Stimulated activated CD4-positive, alpha-beta T cell treated with anti-CD3 and anti-CD28 coated beads, Interleukin-1b, Interleukin-23, amount 100 ng/mL, for 4 hours (primary cell): ENCODE results near the gene RNF20.
"Not testable (repeated sequence)": the region's sequence is repeated elsewhere in the genome, so short reads cannot be mapped to it uniquely, and the experiment has no call there.

Experiments used
- DNase-seq, 2 donors: peaks; one replicate each; pipeline ENCODE4 v3.0.0-alpha.2; 2020; ENCODE audit warnings: low read depth in 2 of 2

The RNF20 gene

GRCh38 chr9:101536938-101537337, 3.3 kb downstream of the RNF20 start:
- DNase-seq, result no peak

- DNase-seq, result no peak
Measured at GRCh38 chr9:101540069-101540468, 6.4 kb downstream of the RNF20 start.

GRCh38 chr9:101543098-101543735, 9.6 kb downstream of the RNF20 start:
- no peak for DNase-seq

- not testable (repeated sequence) for DNase-seq
Measured at GRCh38 chr9:101549472-101550098, 15.9 kb downstream of the RNF20 start.

GRCh38 chr9:101561740-101562139, 28.1 kb downstream of the RNF20 start:
- DNase-seq, result no peak

- DNase-seq, result no peak
Measured at GRCh38 chr9:101562966-101563365, 29.3 kb downstream of the RNF20 start.

GRCh38 chr9:101564252-101564651, 30.6 kb downstream of the RNF20 start:
- no peak for DNase-seq

- no peak for DNase-seq
Measured at GRCh38 chr9:101566904-101567724, 33.5 kb downstream of the RNF20 start.

- DNase-seq, result no peak
Measured at GRCh38 chr9:101567725-101568350, 34.2 kb downstream of the RNF20 start.

GRCh38 chr9:101569741-101570501, 36.3 kb downstream of the RNF20 start:
- no peak for DNase-seq

- DNase-seq, result no peak
Measured at GRCh38 chr9:101571114-101571513, 37.5 kb downstream of the RNF20 start.

- no peak for DNase-seq
Measured at GRCh38 chr9:101572316-101572715, 38.7 kb downstream of the RNF20 start.

GRCh38 chr9:101574731-101575333, 41.2 kb downstream of the RNF20 start:
- no peak for DNase-seq

- no peak for DNase-seq
Measured at GRCh38 chr9:101578378-101578777, 44.7 kb downstream of the RNF20 start.

GRCh38 chr9:101579711-101580545, 46.3 kb downstream of the RNF20 start:
- no peak for DNase-seq

- no peak for DNase-seq
Measured at GRCh38 chr9:101582553-101582952, 48.9 kb downstream of the RNF20 start.

- no peak for DNase-seq
Measured at GRCh38 chr9:101585740-101586139, 52.1 kb downstream of the RNF20 start.

GRCh38 chr9:101586651-101587050, 53.0 kb downstream of the RNF20 start:
- no peak for DNase-seq

GRCh38 chr9:101587332-101588043, 53.8 kb downstream of the RNF20 start:
- DNase-seq, result no peak

GRCh38 chr9:101590074-101590473, 56.4 kb downstream of the RNF20 start:
- DNase-seq, result not testable (repeated sequence)
